Renal cortical epithelial cell (primary cell): ENCODE data around the gene HSP90AA1. TPM values are rescaled to one million over a fixed set of nuclear protein-coding genes. Genes with fewer than 3 reads are reported as not detected.
A peak's percentile ranks its signal among the peaks of the same experiment; 100 is the strongest.
"Not testable (repeated sequence)": the region's sequence is repeated elsewhere in the genome, so short reads cannot be mapped to it uniquely, and the experiment has no call there.

ENCODE experiments used
- DNase-seq: peaks from one replicate; pipeline ENCODE4 v3.0.0-alpha.2; 2011; ENCODE audit warnings: low read depth
- total RNA-seq: library from RNA; depleted of rRNA; stranded (reverse); fragments of >200 nt; gene quantifications from 2 replicates; pipeline ENCODE4 v1.2.3, GENCODE V29; 2014

The HSP90AA1 gene
- total RNA-seq, 1 donor from 2014 or later = 927 TPM

DNA sequence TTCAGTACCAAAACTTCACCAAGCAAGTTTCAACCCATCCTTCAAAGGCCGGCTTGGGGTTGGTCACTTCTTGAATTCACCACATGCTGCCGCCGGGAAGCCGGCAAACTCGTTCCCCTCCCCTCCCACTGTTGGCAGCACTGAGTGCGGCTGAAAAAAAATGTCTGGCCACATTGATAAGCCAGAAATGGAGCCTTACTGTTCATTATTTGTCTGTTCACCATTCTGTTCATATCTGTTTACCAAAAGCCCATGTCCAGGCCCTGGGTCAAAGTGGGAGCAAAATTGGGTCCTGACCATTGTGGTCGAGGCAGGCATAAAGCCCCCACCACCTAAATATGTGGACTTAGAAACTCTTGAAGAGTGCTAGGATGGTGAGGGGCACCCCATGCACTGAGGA is 7.3 kb upstream of the HSP90AA1 start:
- no peak for DNase-seq

DNA sequence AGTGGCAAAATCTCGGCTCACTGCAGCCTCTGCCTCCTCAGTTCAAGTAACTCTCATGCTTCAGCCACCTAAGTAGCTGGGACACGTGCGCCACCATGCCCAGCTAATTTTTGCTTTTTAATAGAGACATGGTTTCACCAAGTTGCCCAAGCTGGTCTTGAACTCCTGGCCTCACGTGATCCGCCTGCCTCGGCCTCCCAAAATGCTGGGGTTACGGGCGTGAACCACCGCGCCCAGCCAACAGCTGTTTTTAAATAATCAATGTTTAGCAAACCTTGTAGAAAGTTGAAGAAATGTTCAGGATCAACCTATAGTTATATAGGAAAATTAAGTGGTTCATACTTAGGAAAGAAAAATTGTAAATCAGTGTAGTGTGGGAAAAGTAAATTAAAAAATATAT is 6.0 kb upstream of the HSP90AA1 start:
- no peak for DNase-seq

DNA sequence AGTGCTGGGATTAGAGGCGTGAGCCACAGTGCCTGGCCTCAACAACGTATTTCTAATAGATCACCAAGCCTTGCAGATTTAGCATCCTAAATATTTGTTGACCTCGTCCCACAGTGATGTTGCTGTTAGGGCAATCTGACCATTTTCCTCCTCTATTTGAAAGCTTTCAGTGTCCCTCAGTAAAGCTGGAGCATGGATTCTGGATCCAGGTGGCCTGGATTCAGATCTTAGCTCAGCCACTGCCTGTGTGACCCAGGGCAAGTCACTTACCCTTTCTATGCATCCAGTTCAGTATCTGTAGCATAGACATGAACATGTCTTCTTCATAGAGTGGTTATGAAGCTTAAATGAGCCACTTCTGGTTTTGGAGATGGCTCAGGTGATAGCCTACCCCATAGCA is 3.9 kb upstream of the HSP90AA1 start:
- no peak for DNase-seq

DNA sequence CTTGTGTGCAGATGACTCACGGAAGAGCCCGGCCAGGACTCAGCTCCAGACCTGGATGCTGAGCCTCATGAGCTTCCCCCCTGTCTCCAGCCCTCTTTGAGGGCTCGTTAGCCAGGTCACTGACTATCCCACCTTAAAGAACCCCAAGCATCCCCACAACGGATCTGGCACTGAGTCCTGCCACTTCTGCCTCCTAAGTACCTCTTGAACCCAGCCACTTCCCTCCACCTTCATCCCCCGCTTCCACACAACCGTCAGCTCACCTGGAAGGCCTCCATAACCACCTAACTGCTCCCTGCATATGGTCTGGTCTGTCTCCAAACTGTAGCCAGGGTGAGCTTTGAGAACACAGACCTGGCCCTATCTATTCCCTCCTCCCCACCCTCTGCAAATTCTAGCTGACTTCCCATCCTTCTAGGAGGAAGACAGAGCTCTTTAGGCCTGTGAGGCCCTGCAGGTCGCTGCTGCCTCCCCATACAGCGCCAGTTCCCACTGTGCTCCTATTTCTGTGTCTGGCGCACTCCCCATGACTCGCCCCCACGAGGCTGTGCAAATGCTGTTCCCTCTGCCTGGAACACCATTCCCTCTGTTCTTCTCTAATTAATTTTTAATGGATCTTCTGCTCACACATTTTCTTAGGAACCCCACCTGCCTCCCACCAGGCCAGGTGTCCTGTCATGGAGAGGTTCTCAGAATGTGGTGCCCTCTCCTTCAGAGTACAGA is 2.9 kb upstream of the HSP90AA1 start:
- no peak for DNase-seq

DNA sequence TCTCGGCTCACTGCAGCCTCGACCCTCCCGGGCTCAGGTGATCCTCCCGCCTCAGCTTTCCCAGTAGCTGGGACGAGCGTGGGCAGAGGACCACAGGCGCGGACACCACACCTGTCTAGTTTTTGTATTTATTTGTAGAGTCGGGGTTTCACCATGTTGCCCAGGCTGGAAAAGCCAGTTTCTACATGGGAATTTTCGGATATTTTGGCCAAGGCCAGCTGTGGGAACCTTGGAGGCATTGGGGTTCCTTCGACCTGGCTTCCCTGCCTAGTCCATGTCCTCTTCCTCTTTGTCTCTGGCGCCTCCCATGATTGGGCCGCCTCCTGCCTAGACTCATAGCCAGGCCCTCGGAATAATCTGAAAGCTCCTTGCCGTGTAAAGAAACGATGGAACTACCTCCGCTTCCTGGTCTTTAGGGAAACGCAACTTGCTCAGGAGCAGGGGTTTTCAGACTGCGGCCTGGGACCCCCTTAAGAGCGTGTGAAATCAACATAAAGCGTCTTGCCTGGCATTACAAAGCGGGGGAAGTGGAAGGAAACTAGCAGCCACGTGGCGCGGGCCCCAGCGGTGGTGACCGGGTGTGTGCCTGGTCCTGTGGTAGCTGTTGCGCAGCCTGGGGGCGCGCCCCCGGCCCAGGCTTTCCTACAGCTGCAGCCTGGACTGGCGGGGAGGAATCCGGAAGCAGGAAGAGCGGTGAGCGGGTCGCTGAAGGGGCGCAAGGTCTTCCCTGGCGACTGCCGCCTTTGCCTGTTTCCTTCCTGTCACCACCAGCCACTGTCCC is 1.4 kb upstream of the HSP90AA1 start:
- DNase-seq = no peak

DNA sequence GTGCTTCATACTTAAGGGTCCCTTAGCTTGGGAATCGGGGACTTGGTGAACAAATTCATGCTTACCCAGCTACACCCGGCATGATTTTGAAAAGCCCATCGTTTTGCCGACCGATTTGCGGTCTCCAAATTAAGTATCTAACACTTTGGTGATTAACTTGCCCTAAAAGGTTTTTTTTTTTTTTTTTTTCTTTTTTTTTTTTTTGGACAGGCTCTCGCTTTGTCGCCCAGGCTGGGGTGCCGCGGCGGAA is 843 bp upstream of the HSP90AA1 start:
- DNase-seq = peak; percentile 19

DNA sequence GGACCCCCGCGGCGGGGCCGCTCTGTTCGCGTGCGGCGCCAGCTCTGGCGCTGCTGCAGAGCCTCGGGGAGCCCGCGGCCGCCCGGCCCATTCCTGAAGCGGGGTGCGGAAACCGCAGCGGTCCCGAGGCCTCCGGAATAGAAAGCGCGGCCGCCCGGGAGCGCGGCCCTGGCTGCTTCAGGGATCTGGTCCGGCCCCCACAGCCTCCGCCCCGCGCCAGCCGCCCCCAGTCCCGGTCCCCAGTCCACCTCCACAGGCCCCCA is 204 bp downstream of the HSP90AA1 start:
- no peak for DNase-seq

DNA sequence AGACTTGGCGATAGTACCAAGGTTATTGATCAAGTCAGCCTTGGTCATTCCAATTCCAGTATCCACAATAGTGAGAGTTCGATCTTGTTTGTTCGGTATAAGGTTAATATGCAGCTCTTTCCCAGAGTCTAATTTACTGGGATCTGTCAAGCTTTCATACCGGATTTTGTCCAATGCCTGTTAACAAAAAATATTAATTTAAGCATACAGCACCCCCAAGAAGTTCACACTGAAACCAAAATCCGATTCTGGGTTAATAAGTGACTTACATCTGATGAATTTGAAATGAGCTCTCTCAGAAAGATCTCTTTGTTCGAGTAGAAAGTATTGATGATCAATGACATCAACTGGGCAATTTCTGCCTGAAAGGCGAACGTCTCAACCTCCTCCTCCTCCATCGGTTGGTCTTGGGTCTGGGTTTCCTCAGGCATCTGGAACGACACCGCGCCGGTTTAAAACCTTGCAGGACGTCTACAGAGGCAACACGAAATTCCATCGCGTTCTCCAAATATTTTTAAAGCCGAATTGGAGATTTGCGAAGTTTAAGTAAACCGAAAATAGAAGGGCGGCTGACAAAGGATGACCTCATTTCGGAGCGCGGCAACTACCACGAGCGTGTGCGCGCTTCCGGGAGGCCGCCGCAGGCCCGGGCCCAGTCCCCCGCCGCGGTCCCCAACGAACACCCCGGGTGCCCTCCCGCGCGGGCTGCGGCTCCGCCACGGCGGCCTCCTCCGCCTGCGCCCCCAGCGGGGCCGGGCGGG is 716 bp downstream of the HSP90AA1 start:
- no peak for DNase-seq

DNA sequence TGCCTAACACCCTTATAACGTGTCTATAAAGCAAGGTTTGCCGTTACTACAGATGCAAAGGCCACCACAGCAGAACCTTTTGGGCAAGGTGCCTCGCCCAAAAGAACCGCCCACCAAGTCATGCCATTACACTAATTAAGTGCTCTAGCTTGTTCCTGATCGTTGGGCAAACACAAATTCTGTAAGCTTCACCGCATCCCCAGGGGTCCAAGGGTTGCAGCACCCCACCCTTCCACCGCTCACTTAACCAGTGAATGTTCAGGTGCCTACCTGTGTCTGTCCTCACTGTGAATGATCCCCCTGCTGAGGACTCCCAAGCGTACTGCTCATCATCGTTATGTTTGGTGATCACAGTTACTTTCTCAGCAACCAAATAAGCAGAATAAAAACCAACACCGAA is 1.4 kb downstream of the HSP90AA1 start:
- no peak for DNase-seq

DNA sequence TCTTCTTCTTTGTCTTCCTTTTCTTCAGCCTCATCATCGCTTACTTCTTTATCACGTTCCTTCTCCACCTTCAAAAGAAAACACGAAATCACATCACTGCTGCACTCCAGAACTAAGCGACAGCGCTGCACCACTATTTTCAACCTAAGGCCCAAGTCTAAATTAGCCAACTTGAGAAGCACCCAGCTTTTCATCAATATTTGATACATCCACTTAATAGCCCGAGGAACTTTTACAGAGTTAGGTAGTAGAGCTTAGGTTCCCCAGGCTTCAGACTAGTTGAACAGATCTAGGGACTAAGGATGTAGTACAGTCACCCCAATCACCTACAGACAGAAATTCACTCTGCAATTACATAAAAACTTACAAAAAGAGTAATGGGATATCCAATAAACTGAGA is 1.9 kb downstream of the HSP90AA1 start:
- no peak for DNase-seq

DNA sequence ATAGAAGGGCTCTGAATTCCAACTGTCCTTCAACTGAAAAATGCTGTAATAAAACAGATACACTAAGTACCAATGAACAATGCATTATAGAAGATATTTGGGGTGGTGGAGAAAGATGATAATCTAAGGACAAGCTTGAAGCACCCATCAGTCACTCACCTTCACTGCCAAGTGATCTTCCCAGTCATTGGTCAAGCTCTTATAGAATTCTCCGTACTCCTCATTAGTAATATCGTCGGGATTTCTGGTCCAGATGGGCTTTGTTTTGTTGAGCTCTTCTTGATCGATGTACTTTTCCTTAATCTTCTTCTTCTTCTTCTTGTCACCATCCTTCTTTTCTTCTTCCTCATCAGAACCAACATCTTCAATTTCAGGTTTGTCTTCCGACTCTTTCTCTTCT is 2.3 kb downstream of the HSP90AA1 start:
- not testable (repeated sequence) for DNase-seq

DNA sequence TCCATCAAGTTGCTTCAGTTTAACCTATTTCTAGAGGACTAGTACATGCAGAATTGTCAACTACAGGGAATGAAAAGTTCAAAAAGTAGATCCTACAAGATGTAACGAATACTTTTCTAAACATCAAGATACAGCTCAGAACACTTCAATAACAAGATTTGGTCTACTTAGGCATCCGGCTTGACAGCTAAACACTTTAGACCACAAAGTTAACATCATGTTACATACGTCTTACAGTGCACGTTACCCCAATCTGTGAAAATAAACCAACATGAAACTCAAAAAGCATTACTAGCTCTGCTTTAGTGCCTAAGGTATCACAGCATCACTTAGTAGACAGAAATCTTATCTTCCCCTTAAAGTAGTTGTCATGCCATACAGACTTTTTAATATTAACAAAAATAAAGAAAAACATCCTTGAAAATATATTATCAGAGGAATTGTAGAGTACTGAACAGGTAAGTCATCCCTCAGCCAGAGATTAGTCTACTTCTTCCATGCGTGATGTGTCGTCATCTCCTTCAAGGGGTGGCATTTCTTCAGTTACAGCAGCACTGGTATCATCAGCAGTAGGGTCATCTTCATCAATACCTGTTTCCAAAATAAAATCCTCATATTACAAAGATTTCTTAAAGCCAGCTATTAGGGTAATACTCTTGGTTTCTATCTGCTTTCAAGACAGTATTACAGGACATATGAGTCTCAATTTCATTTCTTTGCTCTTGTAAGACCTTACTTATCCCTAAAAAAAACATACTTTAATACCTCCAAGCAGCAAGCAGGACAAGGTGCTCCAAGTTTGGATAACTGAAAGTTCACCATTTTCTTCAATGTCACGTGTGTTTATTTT is 5.4 kb downstream of the HSP90AA1 start:
- DNase-seq = no peak

DNA sequence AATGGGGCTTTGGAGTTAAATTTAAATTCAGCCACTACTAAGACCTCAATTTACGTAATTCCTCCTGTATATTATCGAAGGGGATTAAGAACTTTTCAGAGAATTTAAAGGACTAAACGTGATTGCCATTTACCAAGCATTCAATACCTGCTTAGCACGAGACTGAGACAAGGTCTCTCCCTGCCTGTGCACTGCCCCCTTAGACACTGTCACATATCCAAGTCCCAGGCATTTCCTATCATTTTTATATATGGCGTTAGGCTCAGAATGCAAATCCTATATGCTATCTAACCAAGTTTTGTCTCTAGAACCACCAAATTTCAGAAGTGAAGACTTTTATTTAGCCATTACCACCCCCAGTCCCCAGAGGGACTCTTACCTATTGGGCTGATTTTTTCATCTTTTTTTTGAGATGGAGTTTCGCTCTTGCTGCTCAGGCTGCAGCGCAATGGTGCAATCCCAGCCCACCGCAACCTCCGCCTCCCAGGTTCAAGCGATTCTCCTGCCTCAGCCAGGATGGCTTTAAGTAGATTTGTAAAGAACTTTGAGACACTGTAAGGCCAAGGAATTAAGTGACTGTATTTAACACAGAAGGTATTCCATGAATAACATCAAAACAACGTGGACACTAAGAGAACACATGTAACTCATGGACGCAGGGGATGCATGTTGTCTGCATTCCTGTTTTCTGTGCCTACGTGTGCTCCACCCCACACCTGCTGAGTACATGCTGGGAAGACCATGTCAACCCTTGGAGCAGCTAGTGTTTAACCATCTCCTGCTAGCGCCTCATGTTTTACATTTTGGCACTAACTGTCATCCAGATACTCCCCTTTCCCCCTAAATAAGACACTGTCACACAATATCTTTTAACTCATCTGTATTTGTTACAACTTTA is 6.4 kb downstream of the HSP90AA1 start:
- DNase-seq = no peak

DNA sequence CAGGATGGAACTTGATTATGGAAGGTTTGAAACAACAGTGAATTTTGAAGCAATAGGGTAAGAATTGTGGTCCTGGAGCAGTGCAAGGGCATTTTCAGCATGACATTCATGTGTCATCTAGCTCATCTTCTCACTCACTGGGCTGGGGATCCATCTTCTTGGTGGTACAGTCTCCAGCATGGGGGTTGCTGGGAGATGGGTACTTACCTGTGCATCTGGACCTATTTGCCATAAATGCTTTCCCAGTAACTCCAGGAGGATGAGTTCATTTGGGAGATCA is 7.2 kb downstream of the HSP90AA1 start:
- DNase-seq = no peak

DNA sequence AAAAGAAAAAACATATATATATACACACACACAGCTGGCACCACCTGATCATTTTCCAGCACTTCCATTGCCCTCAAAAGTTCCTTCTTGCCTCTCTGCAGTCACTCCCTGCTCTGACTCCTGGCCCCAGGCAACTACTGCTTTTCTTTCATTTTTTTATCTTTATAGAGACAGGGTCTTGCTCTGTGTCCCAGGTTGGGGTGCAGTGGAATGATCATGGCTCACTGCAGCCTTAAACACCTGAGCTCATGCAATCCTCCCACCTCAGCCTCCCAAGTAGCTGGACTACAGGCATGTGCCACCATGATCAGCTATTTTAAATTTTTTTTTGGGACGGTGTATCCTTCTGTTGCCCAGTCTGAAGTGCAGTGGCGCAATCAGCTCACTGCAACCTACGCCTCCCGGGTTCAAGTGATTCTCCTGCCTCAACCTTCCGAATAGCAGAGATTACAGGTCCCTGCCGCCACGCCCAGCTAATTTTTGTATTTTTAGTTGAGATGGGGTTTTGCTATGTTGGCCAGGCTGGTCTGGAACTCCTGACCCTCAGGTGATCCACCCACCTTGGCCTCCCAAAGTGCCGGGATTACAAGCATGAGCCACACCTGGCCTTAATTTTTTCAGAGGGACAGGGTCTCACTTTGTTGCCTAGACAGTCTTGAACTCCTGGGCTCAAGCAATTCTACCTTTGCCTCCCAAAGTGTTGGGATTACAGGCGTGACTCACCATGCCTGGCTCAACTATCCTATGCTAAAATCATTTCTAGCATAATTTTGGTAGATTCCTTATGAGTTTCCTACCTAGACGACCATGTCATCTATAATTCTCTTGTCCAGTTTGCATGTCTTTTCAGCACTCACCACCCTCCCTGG is 7.8 kb downstream of the HSP90AA1 start:
- no peak for DNase-seq

DNA sequence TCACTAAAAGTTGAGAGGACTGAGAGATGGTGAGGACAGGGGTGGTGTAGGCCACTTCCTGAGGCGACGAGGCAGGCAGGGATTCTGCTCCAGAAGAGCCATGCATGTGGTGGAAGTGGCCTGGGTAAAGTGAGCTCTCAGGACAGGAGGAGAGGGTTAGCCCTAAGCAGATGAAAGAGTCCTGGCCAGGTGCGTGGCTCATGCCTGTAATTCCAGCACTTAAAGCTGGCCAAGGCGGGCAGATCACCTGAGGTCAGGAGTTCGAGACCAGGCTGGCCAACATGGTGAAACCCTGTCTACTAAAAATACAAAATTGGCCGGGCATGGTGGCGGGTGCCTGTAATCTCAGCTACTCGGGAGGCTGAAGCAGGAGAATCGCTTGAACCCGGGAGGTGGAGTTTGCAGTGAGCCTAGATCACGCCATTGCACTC is 8.5 kb downstream of the HSP90AA1 start:
- DNase-seq = not testable (repeated sequence)

DNA sequence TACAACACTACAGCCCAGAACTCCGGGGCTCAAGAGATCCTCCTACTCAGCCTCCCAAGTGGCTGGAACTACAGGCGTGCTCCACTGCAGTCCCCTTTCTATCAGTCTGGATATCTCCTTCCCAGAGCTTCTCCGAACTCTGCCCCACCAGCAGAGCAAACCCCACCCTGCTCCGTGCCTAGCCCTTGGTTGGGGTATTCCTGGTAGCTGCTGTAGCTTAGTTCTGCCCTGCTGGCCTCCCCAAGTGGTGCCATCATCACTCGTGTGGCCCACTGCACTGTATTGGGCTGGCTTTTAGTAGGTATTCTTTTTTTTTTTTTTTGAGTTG is 9.5 kb downstream of the HSP90AA1 start:
- no peak for DNase-seq

DNA sequence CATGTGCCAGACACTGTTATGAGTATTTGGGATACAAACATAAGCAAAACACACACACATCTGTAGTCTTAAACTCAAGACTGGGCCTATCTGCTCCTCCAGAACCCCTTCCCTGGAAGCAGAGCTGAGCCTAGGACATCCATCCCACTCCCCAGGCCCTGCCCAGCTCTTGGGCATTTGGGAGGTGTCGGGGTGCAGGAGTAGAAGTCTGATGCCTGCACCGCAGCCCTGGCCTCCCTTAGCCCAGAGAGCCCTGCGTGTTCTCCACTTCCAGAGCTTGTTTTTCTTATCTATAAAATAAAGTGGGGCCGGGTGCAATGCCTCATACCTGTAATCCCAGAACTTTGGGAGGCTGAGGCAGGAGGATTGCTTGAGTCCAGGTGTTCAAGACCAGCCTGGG is 11.7 kb downstream of the HSP90AA1 start:
- no peak for DNase-seq

DNA sequence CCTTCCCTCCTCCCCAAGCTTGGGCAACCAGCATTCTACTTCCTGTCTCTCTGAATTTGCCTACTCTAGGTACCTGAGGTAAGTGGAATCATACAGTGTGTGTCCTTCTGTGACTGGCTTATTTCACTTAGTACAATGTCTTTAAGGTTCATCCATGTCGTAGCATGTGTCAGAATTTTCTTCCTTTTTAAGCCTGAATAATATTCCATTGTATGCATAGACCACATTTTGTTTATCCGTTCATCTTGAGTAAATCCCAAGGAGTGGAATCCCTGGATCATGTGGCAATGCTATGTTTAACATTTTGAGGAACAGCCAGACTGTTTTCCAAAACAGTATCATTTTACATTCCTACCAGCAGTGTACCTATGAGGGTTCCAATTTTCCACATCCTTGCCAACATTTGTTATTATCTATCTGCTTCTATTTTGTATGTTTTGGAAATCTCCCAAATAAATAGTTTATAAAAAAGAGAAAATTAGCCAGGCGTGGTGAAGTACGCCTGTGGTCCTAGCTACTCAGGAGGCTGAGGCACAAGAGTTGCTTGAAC is 12.4 kb downstream of the HSP90AA1 start:
- no peak for DNase-seq

DNA sequence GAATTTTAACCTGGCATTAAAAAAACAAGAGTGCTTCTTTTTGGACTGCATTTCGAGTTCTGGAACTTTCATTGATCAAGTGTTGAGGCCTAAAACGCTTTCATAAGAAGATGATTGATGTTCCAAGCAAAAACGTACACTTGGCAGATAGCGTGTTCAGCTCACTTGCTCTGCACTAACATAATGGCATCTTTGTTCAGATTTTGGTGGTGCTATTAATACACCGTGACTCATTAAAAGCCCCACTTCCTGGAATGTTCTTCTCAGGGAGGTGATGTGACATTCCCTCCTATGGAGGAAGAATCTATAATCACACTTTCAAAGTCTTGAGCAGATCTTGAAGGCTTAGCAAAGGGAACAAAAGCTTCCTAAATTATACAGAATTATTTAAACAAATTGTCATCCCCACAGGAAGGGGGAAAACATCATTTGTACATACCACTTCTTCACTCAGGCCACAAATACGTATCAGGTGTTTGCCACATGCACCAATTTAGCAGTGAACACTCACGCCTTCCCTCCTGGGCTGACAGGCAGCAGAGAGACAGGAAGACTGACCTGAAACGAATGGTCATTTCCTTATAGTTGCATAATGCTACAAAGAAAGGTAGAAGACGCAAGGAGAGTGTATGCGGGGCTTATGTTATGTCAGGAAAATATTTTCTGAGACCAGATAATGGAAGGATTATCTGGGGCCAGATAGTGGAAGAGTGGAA is 15.4 kb downstream of the HSP90AA1 start:
- peak; percentile 26 for DNase-seq
